OCI-LY3 (cell line): Measurements from ENCODE around the gene PRICKLE1.

ENCODE experiments used
- H2AFZ ChIP-seq: fragments of 200-600, 300-600 bp; shearing (Covaris generic); 2 replicates; pipeline ENCODE4 v1.6.0; 2014; ENCODE audit warnings: antibody characterized with exemption, low read depth, low read length
- H3K27ac ChIP-seq: fragments of 200-600, 300-600 bp; sonication (generic); 2 replicates; pipeline ENCODE4 v1.5.1; 2014; ENCODE audit warnings: mild to moderate bottlenecking, low read length, moderate library complexity, mixed read lengths
- H3K27me3 ChIP-seq: fragments of 200-600, 300-600 bp; sonication (generic); 2 replicates; pipeline ENCODE4 v1.6.1; 2014; ENCODE audit warnings: low read depth, low read length, mixed read lengths
- H3K36me3 ChIP-seq: fragments of 200-600, 300-600 bp; sonication (generic); replicated peaks from 2 replicates; pipeline ENCODE3; 2014; ENCODE audit warnings: low read depth, low read length, mixed read lengths
- H3K4me1 ChIP-seq: fragments of 300-600, 200-600 bp; sonication (generic); 2 replicates; pipeline ENCODE4 v1.6.1; 2014; ENCODE audit warnings: low read length, mixed read lengths
- H3K4me2 ChIP-seq: fragments of 200-600, 300-600 bp; sonication (generic); 2 replicates; pipeline ENCODE4 v1.6.1; 2014; ENCODE audit warnings: low read length, mixed read lengths
- H3K4me3 ChIP-seq: fragments of 300-600, 200-600 bp; sonication (generic); 2 replicates; pipeline ENCODE4 v1.5.1; 2014; ENCODE audit warnings: antibody characterized with exemption, mild to moderate bottlenecking, low read length, moderate library complexity
- H3K79me2 ChIP-seq: fragments of 300-600, 200-600 bp; shearing (Covaris generic); 2 replicates; pipeline ENCODE4 v1.6.1; 2014; ENCODE audit warnings: mild to moderate bottlenecking, low read length, mixed read lengths
- H3K9ac ChIP-seq: fragments of 300-600, 200-600 bp; shearing (Covaris generic); 2 replicates; pipeline ENCODE4 v1.6.0; 2014; ENCODE audit warnings: mild to moderate bottlenecking, low read length, moderate library complexity
- H3K9me3 ChIP-seq: fragments of 200-600, 300-600 bp; shearing (Covaris generic); 2 replicates; pipeline ENCODE4 v1.6.1; 2014; ENCODE audit warnings: low read length, mixed read lengths; ENCODE audit not compliant: insufficient read depth
- H4K20me1 ChIP-seq: fragments of 200-600, 300-600 bp; sonication (generic); 2 replicates; pipeline ENCODE4 v1.6.1; 2016; ENCODE audit warnings: low read length, mixed read lengths; ENCODE audit not compliant: insufficient read depth
- EZH2phosphoT487 ChIP-seq: fragments of 200-600 bp; shearing (Covaris generic); IDR thresholded peaks from 2 replicates; pipeline ENCODE4 v1.6.1; 2018; ENCODE audit warnings: antibody characterized with exemption, mixed run types, low read depth
- TF ChIP-seq, protein P1 (sequence below): fragments of 200-600, 300-600 bp; sonication (generic); IDR thresholded peaks from 2 replicates; pipeline ENCODE4 v1.5.1; 2014; ENCODE audit warnings: antibody characterized with exemption, low read length, low read depth

The PRICKLE1 gene

DNA sequence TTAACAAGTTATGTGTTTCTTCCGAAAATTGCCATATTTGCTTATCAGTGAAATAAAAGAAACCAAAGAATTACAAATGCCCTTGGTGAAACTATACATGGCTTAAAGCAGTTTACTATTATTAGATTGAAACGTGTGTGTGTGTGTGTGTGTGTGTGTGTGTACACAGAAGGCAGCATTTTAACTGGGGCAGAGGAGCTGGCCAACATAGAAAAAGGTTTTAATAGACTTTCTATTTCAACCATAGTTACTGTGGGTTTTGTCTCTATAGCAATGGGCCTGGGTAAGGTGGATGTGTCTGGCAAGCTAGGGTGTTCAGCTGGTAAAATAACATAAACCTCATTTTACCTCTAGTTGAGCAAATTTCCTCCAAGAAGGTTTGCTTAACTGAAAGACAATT is 6.5 kb downstream of the PRICKLE1 start:
- H2AFZ ChIP-seq = no peak overlapping the region

DNA sequence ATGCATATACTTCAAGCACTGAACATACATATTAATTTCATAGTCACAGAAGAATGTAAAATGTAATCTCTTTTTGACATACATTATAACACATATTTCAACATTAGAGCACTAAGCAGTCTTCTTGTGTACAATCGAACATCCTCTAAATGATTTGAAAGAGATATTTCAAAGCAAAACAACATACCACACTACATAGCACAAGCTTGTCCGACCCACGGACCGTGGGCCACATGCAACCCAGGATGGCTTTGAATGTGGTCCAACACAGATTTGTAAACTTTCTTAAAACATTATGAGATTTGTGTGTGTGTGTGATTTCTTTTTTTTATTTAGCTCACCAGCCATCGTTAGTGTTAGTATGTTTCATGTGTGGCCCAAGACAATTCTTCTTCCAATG is 7.0 kb downstream of the PRICKLE1 start:
- no peak for TF ChIP-seq EZH2phosphoT487
- TF ChIP-seq, protein P1, sequence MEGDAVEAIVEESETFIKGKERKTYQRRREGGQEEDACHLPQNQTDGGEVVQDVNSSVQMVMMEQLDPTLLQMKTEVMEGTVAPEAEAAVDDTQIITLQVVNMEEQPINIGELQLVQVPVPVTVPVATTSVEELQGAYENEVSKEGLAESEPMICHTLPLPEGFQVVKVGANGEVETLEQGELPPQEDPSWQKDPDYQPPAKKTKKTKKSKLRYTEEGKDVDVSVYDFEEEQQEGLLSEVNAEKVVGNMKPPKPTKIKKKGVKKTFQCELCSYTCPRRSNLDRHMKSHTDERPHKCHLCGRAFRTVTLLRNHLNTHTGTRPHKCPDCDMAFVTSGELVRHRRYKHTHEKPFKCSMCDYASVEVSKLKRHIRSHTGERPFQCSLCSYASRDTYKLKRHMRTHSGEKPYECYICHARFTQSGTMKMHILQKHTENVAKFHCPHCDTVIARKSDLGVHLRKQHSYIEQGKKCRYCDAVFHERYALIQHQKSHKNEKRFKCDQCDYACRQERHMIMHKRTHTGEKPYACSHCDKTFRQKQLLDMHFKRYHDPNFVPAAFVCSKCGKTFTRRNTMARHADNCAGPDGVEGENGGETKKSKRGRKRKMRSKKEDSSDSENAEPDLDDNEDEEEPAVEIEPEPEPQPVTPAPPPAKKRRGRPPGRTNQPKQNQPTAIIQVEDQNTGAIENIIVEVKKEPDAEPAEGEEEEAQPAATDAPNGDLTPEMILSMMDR = no peak

More for the DNA sequence above, 6.5 kb downstream of the PRICKLE1 start:
- peaks cover 14% of the 10 kb centered on the region for H3K27me3 ChIP-seq
- no peaks in the 10 kb centered on the region for H3K4me1 ChIP-seq
- no peaks in the 10 kb centered on the region for H3K79me2 ChIP-seq
- no peak overlapping the region for H3K9ac ChIP-seq
- no peaks in the 10 kb centered on the region for H3K9me3 ChIP-seq
- no peaks in the 10 kb centered on the region for H3K36me3 ChIP-seq
- H3K4me3 ChIP-seq = no peak overlapping the region
- no peak overlapping the region for H3K4me2 ChIP-seq
- TF ChIP-seq, protein P1 = no peak
- TF ChIP-seq EZH2phosphoT487 = no peak
- H3K27ac ChIP-seq = no peak overlapping the region
- H4K20me1 ChIP-seq = no peaks in the 10 kb centered on the region

DNA sequence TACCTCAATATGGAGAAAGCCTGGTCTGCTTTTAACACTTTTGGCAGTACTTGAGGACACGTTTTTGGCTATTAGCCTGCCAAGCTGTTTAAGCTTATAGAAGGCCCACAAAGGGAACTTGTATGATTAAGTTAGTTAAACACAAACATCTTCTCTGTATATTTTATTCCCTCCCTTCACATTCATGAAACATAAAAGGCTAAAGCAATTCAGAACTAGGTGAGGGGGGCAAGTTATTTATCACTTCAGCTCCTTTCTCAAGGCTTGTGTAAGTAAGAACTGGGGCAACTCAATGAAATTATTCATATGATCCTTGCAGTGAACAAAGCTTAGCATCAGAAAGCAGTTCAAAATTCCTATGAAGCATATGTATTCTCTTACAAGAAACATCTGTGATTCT is 7.5 kb downstream of the PRICKLE1 start:
- TF ChIP-seq EZH2phosphoT487 = no peak
- TF ChIP-seq, protein P1 = no peak
- Histone ChIP-seq H3K27ac (no peak overlapping the region), H3K36me3 (no peaks in the 10 kb centered on the region), H2AFZ (no peak overlapping the region), H3K9me3 (no peaks in the 10 kb centered on the region), H3K4me3 (no peak overlapping the region), H3K9ac (no peak overlapping the region), H3K4me1 (no peaks in the 10 kb centered on the region), H3K79me2 (no peaks in the 10 kb centered on the region), H3K4me2 (no peak overlapping the region), H4K20me1 (no peaks in the 10 kb centered on the region), H3K27me3 (0 out of 2 replicates have a peak, but pooled peaks cover 6% of the 10 kb centered on the region)

More for the DNA sequence above, 7.0 kb downstream of the PRICKLE1 start:
- H3K9me3 ChIP-seq = no peaks in the 10 kb centered on the region
- no peaks in the 10 kb centered on the region for H3K36me3 ChIP-seq
- no peaks in the 10 kb centered on the region for H3K4me1 ChIP-seq
- no peaks in the 10 kb centered on the region for H3K79me2 ChIP-seq
- H4K20me1 ChIP-seq = no peaks in the 10 kb centered on the region
- no peak overlapping the region for H3K4me2 ChIP-seq
- no peak overlapping the region for H2AFZ ChIP-seq
- H3K9ac ChIP-seq = no peak overlapping the region
- no peak overlapping the region for H3K4me3 ChIP-seq
- H3K27me3 ChIP-seq = peaks cover 10% of the 10 kb centered on the region; the same call in 1 of the 2 replicates
- H3K27ac ChIP-seq = no peak overlapping the region

DNA sequence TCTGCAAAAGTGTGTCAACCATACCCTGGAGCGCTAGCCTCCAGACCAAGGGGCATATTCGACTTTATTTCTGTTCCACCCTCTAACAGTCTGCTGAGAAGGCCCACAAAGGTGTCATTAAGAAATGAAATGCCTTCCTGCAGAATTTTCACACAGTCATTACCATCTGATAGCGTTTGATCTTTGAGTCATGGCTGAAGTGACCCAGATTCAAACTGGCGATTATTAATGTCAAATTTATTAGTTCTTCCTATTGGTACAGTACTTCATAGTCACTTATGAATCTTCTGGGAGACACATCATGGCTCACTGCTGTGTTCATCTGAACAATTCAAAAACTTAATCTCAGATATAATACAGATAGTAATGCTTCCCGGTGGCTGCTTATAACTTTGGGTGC is 13.2 kb downstream of the PRICKLE1 start:
- no peak overlapping the region for H3K9ac ChIP-seq
- H3K9me3 ChIP-seq = no peaks in the 10 kb centered on the region
- TF ChIP-seq EZH2phosphoT487 = no peak
- TF ChIP-seq, protein P1 = no peak
- no peaks in the 10 kb centered on the region for H3K27me3 ChIP-seq
- no peak overlapping the region for H2AFZ ChIP-seq
- no peaks in the 10 kb centered on the region for H3K4me1 ChIP-seq
- no peaks in the 10 kb centered on the region for H3K36me3 ChIP-seq
- H3K79me2 ChIP-seq = no peaks in the 10 kb centered on the region
- no peak overlapping the region for H3K4me2 ChIP-seq
- no peak overlapping the region for H3K4me3 ChIP-seq
- H4K20me1 ChIP-seq = no peaks in the 10 kb centered on the region
- H3K27ac ChIP-seq = no peak overlapping the region
